Measurements from ENCODE around the gene GABRB1.

The GABRB1 gene

DNA sequence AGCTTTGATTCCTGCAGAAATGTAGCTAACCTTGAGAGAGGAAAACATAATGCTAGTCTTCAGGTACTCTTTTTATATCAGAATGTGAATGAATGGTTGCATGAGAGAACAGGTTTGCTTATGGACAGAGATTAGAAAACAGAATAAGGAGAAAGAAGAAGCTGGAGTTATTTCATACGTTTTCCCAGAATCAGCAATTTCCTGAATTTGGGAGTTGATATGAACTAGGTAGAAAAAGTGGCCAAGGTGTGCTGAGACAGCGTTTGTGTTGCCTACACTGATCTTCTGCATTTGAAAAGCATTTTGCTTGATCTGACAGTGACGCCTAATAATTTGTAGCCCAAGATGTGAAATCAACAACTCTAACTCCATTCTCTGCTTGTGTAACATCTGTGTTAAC lies 12.5 kb downstream of the GABRB1 start:
- in situ Hi-C loops (cut with HindIII; ENCODE audit: low sequenced_read_pairs): no loop called here

DNA sequence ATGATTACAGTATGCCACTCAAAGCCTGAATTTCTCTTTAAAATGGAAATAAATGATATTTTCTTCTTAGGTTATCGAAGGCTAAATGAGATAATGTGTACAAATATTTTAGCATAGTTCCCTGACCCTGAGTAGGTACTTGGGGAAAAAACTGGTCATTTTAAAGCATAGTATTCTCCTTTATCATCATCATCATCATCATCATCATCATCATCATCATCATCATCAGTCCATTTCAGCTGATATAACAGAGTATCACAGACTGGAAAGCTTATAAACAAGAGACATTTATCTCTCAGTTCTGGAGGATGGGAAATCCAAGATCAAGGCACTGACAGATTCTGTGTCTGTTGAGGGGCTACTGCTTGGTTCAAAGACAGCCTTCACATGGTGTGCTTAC lies 13.9 kb downstream of the GABRB1 start:
- in situ Hi-C loops (cut with HindIII; ENCODE audit: low sequenced_read_pairs): no loop called here

DNA sequence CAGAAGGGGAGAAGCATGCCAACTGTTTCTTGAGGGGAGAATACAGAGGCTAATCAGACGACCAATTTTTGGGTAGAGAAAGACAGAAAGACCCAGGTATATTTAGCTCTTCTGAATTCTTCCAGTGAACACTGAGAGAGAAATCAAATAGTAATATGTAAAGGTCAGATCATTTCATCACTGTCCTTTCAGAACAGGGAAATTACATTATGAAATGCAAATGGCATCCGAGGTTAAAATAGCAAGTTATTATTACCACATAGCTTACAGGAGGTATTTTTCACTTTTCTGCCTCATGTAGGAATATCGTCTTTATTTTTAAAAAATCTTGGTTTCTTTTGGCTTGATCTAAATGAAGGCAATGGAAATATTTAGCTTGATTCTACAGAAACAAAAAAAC lies 18.0 kb downstream of the GABRB1 start:
- in situ Hi-C loops (cut with HindIII; ENCODE audit: low sequenced_read_pairs): no loop called here

DNA sequence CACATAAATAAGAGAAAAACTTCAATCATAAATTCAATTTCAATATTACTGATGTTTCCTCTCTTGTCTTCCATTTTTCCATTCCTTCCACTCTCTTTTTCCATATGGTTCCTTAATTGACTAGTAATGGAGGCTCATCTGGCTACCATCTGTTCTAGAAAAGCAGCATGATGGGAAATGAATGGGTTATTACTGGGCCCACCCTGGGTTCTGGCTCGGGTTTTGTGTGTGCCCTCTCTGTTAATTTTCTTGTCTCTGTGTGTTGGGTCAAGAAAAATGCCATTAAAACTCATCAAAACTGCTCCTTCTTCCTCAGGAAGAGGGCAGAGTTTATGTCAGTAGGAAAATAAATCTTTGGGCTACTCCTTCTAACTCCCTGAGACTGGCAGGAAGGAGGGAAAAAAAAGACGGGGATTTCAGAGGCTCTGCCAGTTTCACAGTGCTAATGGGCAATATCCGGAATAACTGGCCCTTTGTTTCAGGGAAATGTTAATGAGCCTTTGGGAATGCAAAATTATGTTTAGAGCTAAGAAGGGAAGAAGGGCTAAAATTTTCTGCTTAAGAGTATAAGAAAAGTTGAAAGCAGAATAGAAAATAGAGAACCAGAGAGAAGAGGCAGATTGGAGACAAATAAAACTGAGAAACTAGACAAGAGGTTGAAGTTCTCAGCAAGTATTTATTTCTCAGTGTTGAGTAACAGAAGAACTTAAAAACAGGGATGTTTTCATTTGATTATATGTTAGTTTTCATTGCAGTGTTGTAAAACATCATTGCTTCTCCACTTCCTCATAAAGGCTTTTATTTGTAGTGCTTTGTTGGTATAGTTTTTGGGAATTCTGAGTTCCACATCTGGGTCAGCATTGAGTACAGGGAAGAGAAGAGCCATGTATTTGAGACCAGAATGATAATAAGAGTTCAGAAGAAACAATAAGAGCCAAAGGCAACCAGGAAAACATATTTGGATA lies 19.7 kb downstream of the GABRB1 start:
- in situ Hi-C loops (cut with HindIII; ENCODE audit: low sequenced_read_pairs): no loop called here

DNA sequence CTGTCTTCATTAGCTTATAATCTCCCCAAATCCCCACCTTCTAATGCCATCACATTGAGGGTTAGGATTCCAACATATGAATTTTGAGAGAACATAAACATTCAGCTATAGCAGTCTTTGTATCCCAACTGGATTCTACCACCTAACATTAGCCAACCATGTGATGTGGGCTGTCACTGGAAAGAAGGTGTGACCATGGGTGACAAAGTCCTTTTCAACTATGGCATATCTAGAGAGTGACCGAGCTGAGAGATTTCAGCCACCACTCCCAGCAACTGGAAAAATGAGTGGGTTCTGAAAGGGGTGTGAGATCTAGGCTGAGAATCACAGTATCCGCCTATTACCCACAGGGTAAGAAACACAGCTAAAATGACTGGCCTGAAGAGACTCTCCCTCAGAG lies 22.1 kb downstream of the GABRB1 start:
- in situ Hi-C loops (cut with HindIII; ENCODE audit: low sequenced_read_pairs): no loop called here

DNA sequence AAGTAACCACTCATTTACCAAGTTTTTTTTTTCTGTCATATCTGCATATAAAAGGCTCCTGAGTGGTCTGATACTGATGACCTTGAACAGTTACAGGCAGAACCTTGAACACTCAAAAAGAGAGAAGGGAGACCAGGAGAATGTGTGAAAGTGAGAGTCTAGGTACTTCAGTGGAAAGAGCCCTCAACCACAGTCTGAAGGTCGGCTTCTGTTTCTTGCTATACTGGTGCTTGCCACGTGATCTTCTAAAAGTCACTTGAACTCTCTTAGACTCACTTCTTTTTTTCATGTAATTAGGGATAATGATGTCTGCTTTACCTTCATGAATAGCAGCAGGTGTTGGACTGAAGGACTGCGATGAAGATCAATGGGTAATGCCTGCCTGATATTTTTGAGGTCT lies 22.8 kb downstream of the GABRB1 start:
- in situ Hi-C loops (cut with HindIII; ENCODE audit: low sequenced_read_pairs): no loop called here

DNA sequence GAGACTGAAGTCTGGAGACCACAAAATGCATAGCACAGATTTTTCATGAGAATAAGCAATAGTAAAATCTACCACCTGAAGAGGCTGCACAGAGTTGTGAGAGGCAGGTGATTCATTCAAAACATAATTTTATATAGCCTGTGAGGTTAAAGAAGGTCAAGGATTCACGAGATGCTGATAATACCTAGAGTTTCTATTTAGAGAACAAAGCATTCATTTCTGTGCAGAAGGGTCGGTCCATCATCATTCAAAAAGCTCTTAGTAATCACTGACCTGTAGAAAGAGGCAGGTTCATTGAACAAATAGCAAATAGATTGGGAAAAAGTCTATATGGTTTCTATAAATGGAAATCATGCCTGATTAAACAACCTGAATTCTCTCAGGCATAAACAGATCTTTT lies 26.6 kb downstream of the GABRB1 start:
- in situ Hi-C loops (cut with HindIII; ENCODE audit: low sequenced_read_pairs): no loop called here

DNA sequence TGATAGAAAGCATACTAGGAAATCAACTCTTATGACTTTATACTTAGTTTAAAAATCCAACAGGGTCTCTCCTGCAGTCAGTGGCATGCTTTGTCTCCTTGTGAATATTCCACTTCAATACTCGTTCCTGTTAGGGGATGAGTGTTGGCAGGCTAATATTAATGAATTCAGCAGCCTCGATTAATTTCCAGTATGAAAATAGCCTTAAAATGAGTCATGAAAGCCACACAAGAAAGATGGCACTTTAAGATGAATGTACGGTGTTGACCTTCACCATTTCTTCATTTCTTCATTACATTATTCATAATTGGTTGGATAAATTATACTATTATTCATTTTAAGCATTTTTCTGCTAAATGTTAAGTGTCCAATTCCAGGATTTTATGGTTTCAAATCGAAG lies 29.2 kb downstream of the GABRB1 start:
- in situ Hi-C loops (cut with HindIII; ENCODE audit: low sequenced_read_pairs): loop anchor here (5.0 kb wide), 1 partner anchor 48 kb away; no protein-coding TSS in a partner anchor

DNA sequence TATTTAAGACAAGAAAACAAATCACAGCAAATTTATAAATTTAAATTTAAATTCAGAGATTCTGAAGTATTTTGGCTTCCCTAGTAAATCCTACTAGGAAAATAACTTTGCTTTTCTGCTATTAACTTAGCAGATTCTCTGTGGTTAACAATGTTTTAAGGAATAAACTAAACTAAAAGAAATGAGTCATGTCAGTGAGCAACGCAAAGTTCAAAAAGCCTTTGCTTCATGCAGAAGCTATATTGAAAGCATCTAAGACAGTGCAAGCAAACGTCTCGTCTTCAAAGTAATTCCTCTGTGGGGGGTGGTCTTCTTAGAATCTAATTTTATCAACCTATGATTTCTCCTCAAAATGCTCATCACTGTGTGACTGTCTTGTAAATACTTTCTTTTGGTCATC lies 30.1 kb downstream of the GABRB1 start:
- in situ Hi-C loops (cut with HindIII; ENCODE audit: low sequenced_read_pairs): loop anchor here (5.0 kb wide), 1 partner anchor 49 kb away; no protein-coding TSS in a partner anchor

DNA sequence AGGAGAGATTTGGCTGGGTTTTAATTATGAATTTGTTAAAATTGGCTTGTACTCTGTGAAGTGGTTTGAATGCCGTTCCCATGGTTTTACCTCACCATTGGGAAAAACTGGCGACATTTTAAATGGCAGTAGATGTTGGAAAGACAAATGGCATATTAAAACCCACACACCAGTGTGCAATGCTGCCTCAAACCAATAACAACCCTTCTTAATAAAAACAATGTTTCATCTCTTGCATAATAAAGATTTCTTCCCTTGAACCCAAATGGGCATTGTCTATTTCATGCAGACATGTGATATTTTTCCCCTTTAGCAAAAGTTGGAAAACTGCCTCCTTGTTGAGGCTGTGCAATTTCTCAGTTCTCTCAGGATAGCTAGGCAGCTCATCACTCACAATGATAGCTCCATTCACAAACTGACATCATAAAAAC lies 33.7 kb downstream of the GABRB1 start:
- in situ Hi-C loops (cut with HindIII; ENCODE audit: low sequenced_read_pairs): no loop called here

DNA sequence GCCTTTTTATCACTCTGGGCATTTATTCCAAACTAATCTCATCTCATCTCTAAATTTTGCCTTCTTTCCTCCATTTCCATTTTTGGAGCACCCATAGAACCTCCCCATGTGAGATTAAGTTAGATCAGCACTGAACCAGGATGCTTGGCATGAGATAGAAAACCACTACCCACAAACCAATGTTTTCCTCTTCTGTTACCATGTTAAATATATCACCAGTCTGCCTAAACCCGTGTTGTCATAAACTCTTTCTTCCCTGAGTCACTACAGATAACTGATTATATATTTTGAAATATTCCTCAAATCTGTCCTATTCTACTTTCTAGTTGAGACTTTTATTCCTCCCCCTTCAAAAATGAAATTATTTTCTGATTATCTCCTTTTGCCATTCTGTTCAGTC lies 37.6 kb downstream of the GABRB1 start:
- in situ Hi-C loops (cut with HindIII; ENCODE audit: low sequenced_read_pairs): no loop called here

DNA sequence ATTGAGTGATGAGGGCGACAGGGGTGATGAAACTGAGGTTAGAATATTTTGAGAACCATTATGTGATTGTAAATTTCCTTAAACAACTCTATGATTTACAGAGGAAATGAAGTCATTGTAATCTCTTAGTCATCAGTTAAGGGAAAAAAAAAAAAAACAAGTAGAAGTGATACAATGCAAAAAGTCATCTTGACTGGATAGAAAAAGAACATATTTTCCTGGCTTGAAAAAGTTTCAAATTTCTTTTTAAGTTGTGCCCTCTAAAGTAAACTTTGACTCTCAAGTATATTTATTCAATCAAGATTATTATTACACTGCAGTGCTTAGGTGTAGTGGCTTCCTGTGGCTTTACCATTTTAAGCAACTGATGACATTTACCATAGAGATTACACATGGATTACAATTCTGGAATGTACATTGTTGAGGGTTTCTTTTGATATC lies 40.6 kb downstream of the GABRB1 start:
- in situ Hi-C loops (cut with HindIII; ENCODE audit: low sequenced_read_pairs): no loop called here

DNA sequence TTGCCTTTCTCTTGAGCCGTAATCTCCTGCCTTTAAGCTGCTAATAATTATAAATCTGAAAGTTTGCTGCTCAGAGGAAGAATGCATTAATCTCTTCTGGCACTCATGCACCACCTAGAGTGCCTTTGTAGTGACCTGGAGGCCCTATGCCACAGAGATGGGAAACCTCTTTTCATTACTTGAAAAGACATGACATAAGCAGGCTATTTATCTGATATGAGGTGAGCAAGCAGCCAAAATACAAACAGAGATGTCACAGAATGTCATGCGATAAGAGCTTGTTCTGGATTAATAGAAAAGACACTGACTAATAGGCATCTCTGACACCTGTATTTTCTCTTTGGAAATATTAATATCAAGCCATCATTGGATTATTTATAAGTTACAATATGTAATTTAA lies 42.3 kb downstream of the GABRB1 start:
- in situ Hi-C loops (cut with HindIII; ENCODE audit: low sequenced_read_pairs): no loop called here

DNA sequence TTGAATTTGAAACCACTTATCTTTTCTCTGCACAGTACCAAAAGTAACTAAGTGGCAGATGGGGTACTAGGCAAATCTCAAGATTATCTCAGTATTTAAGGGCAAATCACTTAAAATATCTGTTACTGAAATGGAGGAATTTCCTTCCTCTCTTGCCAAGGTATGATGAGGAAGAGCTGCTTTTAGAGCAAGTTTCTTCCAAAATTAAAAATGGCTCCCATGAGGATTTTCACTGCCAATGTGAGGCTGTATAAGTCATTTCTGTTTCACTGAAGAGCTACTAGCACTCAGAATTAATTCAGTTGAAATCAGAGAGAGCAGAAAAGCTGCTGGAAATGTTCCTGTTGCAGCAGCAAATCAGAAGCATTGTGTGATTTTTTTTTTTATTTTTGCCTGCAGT lies 43.4 kb downstream of the GABRB1 start:
- in situ Hi-C loops (cut with HindIII; ENCODE audit: low sequenced_read_pairs): no loop called here

DNA sequence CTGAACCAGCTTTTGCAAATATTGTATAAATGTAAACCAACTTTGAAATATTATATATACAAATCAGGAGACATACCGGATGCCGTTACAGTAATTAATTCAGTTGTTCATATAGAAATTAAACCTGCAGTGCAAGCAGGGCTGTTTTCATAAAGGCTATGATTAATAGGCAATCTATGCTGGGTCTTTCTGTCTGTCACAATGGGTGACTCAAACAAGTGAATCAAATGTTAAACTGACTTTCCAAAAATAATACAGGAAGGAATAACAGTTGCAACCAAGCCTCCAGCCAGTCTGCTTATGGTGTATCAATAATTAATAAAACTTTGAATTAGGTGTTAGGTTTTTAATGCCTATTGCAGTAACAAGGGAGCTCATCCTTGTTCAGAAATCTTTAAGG lies 43.9 kb downstream of the GABRB1 start:
- in situ Hi-C loops (cut with HindIII; ENCODE audit: low sequenced_read_pairs): no loop called here

DNA sequence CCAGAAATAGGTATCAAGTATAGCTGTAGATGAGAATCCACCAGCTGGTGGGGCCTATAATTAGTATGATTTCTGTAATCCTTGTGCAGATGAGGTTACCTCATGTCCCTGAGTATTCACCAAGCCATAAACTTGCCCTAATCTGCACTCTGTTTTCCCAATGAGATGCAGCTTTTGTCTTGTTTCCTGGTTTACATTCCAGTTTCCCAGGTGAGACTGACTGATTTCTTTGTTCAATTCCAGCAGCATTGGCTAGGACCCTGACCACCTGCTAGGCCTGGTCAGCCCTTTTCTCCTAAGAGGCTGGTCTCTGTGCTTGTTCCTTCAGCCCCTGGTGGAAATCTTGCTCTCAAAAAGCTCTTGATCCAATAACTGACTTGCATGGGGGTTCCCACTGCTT lies 44.6 kb downstream of the GABRB1 start:
- in situ Hi-C loops (cut with HindIII; ENCODE audit: low sequenced_read_pairs): no loop called here

DNA sequence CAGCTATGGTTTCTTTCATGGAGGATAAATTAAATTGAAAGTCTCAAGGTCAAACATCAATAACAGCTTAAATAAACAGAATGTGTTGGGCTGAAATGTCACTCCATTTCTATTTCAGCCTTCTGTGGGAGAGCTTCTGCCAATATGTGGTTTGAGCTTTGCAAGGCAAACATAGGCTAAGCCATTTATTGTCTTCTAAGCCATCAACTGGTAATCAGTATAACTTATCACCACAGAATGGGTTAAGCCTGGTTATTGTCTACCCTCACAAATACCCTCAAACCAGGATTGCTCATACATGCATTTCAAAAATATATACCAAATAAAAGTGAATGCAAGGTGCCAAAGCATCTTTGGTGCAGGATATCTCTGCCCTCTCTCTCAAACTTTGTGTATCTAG lies 52.7 kb downstream of the GABRB1 start:
- in situ Hi-C loops (cut with HindIII; ENCODE audit: low sequenced_read_pairs): no loop called here

DNA sequence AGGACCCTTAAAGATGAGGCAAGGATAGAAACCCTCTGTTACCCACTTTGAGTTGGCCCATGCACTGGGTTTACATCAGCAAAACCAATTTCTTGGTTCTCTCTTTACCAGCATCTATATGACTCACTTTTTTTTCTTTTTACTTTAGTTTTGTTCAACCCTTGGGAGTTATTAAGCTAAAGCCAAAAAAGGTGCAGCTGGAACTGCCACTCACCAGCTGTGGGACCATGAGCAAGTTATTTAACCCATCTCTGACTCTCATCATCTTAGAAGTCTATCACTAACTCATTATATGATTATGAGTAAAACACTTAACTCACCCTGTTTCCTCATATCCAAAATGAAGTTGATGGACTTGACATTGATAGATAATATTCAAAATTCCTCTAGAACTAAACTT lies 53.4 kb downstream of the GABRB1 start:
- in situ Hi-C loops (cut with HindIII; ENCODE audit: low sequenced_read_pairs): no loop called here

DNA sequence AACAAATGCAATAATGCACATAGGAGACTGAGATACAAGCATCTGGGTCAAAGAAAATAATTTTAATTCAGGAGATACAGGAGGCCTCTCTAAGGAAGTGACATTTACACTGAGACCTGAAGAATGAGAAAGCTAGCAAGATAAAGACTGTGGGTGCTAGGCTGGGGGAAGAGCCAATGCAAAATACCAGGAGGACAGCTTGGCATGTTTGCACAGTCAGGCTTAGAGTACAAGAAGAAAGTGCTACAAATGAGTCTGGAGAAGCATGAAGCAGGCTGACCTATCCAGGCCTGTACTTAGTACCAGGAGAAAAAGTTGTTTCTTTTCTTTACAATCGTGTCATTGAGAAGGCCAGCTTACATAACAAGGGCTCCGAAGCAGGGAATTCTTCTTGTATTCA lies 56.9 kb downstream of the GABRB1 start:
- in situ Hi-C loops (cut with HindIII; ENCODE audit: low sequenced_read_pairs): no loop called here

DNA sequence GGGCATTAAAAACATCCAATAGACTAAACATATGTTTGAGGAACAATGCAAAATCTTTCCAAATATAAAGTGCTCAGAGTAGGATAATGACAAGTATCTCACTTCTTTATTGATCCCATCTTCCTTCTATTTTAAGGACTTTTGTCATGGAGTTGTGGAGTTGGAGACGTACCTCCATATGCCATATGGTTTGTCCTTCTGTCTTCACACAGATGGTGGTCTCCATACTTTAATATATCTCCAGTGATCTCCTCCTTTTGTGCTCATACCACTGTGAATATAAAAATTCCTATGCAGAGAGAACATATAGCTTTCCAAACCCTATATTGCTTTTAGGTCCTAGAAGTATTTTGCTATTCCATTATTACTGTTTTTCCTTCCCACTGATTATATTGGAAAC lies 64.5 kb downstream of the GABRB1 start:
- in situ Hi-C loops (cut with HindIII; ENCODE audit: low sequenced_read_pairs): no loop called here

DNA sequence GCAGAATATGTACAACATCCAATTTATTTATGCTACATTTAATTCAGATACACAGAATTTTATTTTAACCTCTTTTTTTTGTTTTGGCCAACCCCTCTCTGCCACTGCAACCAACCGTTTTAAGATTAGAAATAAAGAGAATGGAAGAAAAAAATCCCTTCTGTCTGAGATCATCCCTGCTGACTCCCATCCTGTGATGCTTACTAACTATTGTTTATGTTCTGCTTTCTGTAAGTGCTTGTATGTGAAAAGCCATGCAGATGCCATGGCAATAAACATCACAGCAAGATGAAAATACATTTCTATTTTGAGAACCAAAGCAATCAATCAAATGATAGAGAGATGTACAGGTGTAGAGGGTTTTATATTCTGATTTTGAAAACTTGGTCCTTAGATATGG lies 70.1 kb downstream of the GABRB1 start:
- in situ Hi-C loops (cut with HindIII; ENCODE audit: low sequenced_read_pairs): no loop called here

DNA sequence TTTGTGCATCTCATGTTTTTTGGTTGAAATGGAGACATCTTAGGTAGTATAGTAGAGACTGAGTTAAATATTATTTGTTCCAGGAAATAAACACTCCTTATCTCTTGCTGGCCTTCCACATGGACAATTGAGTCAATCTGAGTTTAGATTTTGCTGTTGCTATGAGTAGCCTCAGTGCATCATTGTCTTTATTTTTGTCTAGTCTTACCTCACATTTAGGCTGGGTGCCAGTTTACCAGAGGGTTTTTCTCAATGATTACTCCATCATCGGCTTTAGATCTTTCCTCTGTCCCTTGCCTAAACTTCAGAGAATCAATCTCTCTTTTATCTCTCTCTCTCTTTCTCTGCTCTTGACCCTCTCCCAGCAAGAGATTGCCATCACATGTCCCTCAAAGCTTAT lies 73.6 kb downstream of the GABRB1 start:
- in situ Hi-C loops (cut with HindIII; ENCODE audit: low sequenced_read_pairs): no loop called here

DNA sequence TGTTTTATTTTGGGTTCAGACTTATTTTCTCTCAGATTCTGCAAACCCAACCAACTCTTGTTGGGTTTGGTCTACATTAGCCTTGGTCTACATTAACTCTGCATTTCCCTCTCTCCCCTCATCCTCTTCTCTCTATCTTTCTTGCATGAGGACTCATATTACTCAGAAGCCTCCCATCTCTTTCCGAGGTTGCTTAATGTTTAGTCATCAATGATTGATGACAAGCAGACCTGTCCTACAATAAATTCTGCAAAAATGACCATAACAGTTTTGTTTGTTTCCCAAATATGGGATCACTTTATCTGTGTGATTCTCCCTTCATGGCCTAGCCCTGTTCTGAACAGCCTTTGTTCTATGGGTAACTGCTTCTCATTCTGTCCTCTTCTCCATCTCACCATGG lies 75.2 kb downstream of the GABRB1 start:
- in situ Hi-C loops (cut with HindIII; ENCODE audit: low sequenced_read_pairs): no loop called here
